GM12878 (cell line): Measurements from ENCODE around the gene HNF4A. TPM values are rescaled to one million over a fixed set of nuclear protein-coding genes. Genes with fewer than 3 reads are reported as not detected.

ENCODE experiments used
- ATAC-seq: fragments of 200-7000 bp; cut with Tn5 transposase; 3 replicates; pipeline ENCODE4 v1.9.1; 2020; ENCODE audit warnings: mild to moderate bottlenecking, moderate library complexity
- BruUV-seq: library from RNA; stranded (reverse); fragments of 400-500 nt; replicated peaks from 2 replicates; lab custom pipeline; 2021; lab: Mats Ljungman, UMichigan
- CTCF ChIA-PET: fragments of 300-600 bp; sonication (Branson Sonifier 250); formaldehyde crosslinking; extraction: SDS; loops from one replicate; lab custom pipeline; 2021; ENCODE audit warnings: inconsistent platforms; lab: Yijun Ruan, JAX
- POLR2A ChIA-PET: fragments of 350-600 bp; formaldehyde crosslinking; extraction: SDS; loops from one replicate; lab custom pipeline; 2021; ENCODE audit warnings: inconsistent platforms; lab: Charles Lee
- RAD21 ChIA-PET: fragments of 300-600 bp; sonication (Branson Sonifier 250); formaldehyde crosslinking; loops from one replicate; lab custom pipeline; 2023; ENCODE audit warnings: antibody characterized with exemption; ENCODE audit not compliant: unreplicated experiment; lab: Charles Lee
- SMC1A ChIA-PET: fragments of 300-600 bp; sonication (Branson Sonifier 250); formaldehyde crosslinking; loops from one replicate; lab custom pipeline; 2023; ENCODE audit not compliant: unreplicated experiment, uncharacterized antibody; lab: Charles Lee
- DNase-seq: peaks from one replicate; pipeline ENCODE4 v3.0.0-alpha.2; 2011; ENCODE audit warnings: low read depth, low spot score
- FAIRE-seq: peaks from 3 replicates; lab custom pipeline; 2011; peaks lifted over from hg19 to GRCh38; lab: Jason Lieb, UNC
- H2AFZ ChIP-seq: 2 replicates; pipeline ENCODE4 v1.6.0; 2011; ENCODE audit warnings: low read depth, low read length, control low read depth; ENCODE audit not compliant: control insufficient read depth
- H3K27ac ChIP-seq: 2 replicates; pipeline ENCODE4 v1.5.1; 2011; ENCODE audit warnings: control low read depth; ENCODE audit not compliant: control insufficient read depth, insufficient read depth
- H3K27me3 ChIP-seq, 2 experiments: replicated peaks in 1 of 2; 2 replicates each; pipeline versions ENCODE4 v1.6.0 to v1.6.1; 2011; ENCODE audit warnings: low read length in 1 of 2; ENCODE audit not compliant: control insufficient read depth in 2 of 2, insufficient read depth in 2 of 2
- H3K36me3 ChIP-seq, 2 experiments: 2 replicates each; pipeline ENCODE4 v1.5.1; 2011; ENCODE audit warnings: low read length in 1 of 2; ENCODE audit not compliant: control insufficient read depth in 2 of 2, insufficient read depth in 2 of 2
- H3K4me1 ChIP-seq: 2 replicates; pipeline ENCODE4 v1.6.1; 2011; ENCODE audit warnings: mild to moderate bottlenecking, low read length, moderate library complexity, mixed read lengths; ENCODE audit not compliant: control insufficient read depth, insufficient read depth
- H3K4me2 ChIP-seq: 2 replicates; pipeline ENCODE4 v1.6.0; 2011; ENCODE audit warnings: control low read depth; ENCODE audit not compliant: control insufficient read depth, insufficient read depth
- H3K4me3 ChIP-seq: fragments of 200-600 bp; sonication (generic); 2 replicates; pipeline ENCODE4 v1.5.1; 2016
- H3K79me2 ChIP-seq: 2 replicates; pipeline ENCODE4 v1.6.0; 2011; ENCODE audit warnings: low read length; ENCODE audit not compliant: control insufficient read depth, insufficient read depth
- H3K9ac ChIP-seq: 2 replicates; pipeline ENCODE4 v1.8.0; 2011; ENCODE audit warnings: low read length, control low read depth, mixed read lengths; ENCODE audit not compliant: control insufficient read depth, insufficient read depth
- H3K9me3 ChIP-seq: replicated peaks from 3 replicates; pipeline ENCODE4 v1.5.1; 2011; ENCODE audit warnings: mild to moderate bottlenecking, low read length; ENCODE audit not compliant: control insufficient read depth, insufficient read depth
- H4K20me1 ChIP-seq: 2 replicates; pipeline ENCODE4 v1.6.0; 2011; ENCODE audit not compliant: control insufficient read depth, insufficient read depth
- CHD4 ChIP-seq: fragments of 200-600 bp; sonication (generic); IDR thresholded peaks from 2 replicates; pipeline ENCODE4 v1.6.1; 2016; ENCODE audit warnings: mild to moderate bottlenecking
- CTCF ChIP-seq, 3 experiments: IDR thresholded peaks in 2 of 3; conservative IDR thresholded peaks in 1 of 3; 2 replicates each; pipeline ENCODE4 v1.5.1; 2011; ENCODE audit warnings: low read depth in 3 of 3, low read length in 3 of 3, mild to moderate bottlenecking in 3 of 3, control low read depth in 2 of 3, moderate library complexity in 2 of 3, inconsistent platforms in 1 of 3, mixed read lengths in 1 of 3; ENCODE audit not compliant: control insufficient read depth in 2 of 3, insufficient read depth in 1 of 3; ENCODE audit errors: extremely low read depth in 1 of 3
- E2F4 ChIP-seq: IDR thresholded peaks from 2 replicates; pipeline ENCODE4 v1.6.1; 2012; ENCODE audit warnings: low read depth, low read length, improper control_type of control experiment
- POLR2A ChIP-seq: IDR thresholded peaks from 2 replicates; pipeline ENCODE4 v1.6.1; 2011; ENCODE audit warnings: low read depth, mild to moderate bottlenecking, low read length
- SMC3 ChIP-seq: IDR thresholded peaks from 2 replicates; pipeline ENCODE4 v1.6.1; 2011; ENCODE audit warnings: low read length, improper control_type of control experiment, borderline replicate concordance
- WGBS: methylation state at CpG from one replicate; pipeline ENCODE4 v1.1.6; 2016; ENCODE audit warnings: low lambda C conversion rate; ENCODE audit not compliant: insufficient replicate concordance, insufficient coverage; ENCODE audit errors: missing lambda C conversion rate; 5-methylcytosine and 5-hydroxymethylcytosine counted together
- in situ Hi-C: fragments of 300-500 bp; cut with MboI; formaldehyde crosslinking; loops from 9 replicates; pipeline ENCODE4 v1.14.3; 2018; ENCODE audit warnings: mixed read lengths
- intact Hi-C: fragments of 100-400 bp; cut with micrococcal nuclease; formaldehyde crosslinking; loops from one replicate; pipeline ENCODE4 v1.14.2; 2022; ENCODE audit not compliant: unreplicated experiment
- polyA plus RNA-seq, 11 experiments: library from polyadenylated mRNA; depleted of rRNA in 4 of 11; unstranded in 6 of 11; stranded (reverse) in 5 of 11; fragments of >200 nt; fragmentation: Nextera tagmentation in 4 of 11; fragmentation: Illumina TruSeq in 1 of 11; extraction: Ambion mirVana in 4 of 11; extraction: Trizol in 1 of 11; gene quantifications; 1 replicate in 1 of 11; 2 replicates in 10 of 11; pipeline versions ENCODE4 v1.2.1 to v1.2.3, GENCODE V29; 2011 to 2016; ENCODE audit warnings: inconsistent platforms in 2 of 11, missing spikeins in 2 of 11, low read depth in 1 of 11
- total RNA-seq, 4 experiments: library from RNA; depleted of rRNA in 3 of 4; stranded (reverse); fragments of >200 nt in 3 of 4; fragmentation: Illumina TruSeq in 1 of 4; extraction: Trizol in 1 of 4; gene quantifications; 2 replicates each; pipeline versions ENCODE4 v1.2.1 to v1.2.3, GENCODE V29; 2013 to 2021

The HNF4A gene
- total and polyA plus RNA-seq, 10 of the 15 experiments (the other 5 are each of a cell fraction or from before 2014, with no cell fraction given): 0.21 TPM; not detected in 9

GRCh38 chr20:44460795-44461141, 105.3 kb downstream of the HNF4A start (continued):
- TF ChIP-seq CTCF (IDR thresholded peaks at IDR 0.05 in 2 of 3, conservative IDR thresholded peaks at IDR 0.05 in 1 of 3; ENCODE audit: control insufficient read depth in 2 of 3, extremely low read depth in 1 of 3, insufficient read depth in 1 of 3, low read depth in 3 of 3, low read length in 3 of 3) (peak; percentile 24 to 51 (median 40); a peak in 5 of 6 replicates), SMC3 (peak; percentile 62)

- H3K4me3 ChIP-seq: no peak overlapping the region
- H3K4me1 ChIP-seq: no peaks in the 10 kb centered on the region
- BruUV-seq: no TSS peak
- FAIRE-seq (no peak), ATAC-seq (no peak; the same call in 2 of the 3 replicates), DNase-seq (no peak)
- H2AFZ ChIP-seq: no peak overlapping the region
- H4K20me1 ChIP-seq: no peaks in the 10 kb centered on the region
- ChIA-PET SMC1A (interaction anchor here (0.7 to 1.4 kb wide), 5 partner anchors 8 to 244 kb away, joined by 3 to 5 read pairs (median 4); no protein-coding TSS in a partner anchor), RAD21 (no interaction called here), CTCF (interaction anchor here (0.8 to 1.9 kb wide), 13 partner anchors 9 to 248 kb away, joined by 3 to 9 read pairs (median 4); partner anchors contain the start of gene TTPAL), POLR2A (no interaction called here)
- H3K9me3 ChIP-seq: no peaks in the 10 kb centered on the region
- H3K9ac ChIP-seq: no peak overlapping the region
- no peaks in the 10 kb centered on the region for H3K36me3 ChIP-seq
- H3K79me2 ChIP-seq: no peaks in the 10 kb centered on the region
- 41% methylated on average over 6 of the region's 6 CpGs for WGBS
- intact Hi-C loops (loop anchor here (2.0 to 5.0 kb wide), 2 partner anchors 72 to 244 kb away; no protein-coding TSS in a partner anchor), in situ Hi-C loops (no loop called here)
- no peak for TF ChIP-seq CHD4
- no peak for TF ChIP-seq E2F4
- no peak for TF ChIP-seq POLR2A
- no peak overlapping the region for H3K4me2 ChIP-seq
- no peak overlapping the region for H3K27ac ChIP-seq
- no peaks in the 10 kb centered on the region for H3K27me3 ChIP-seq
These were observed 105.8 kb downstream of the HNF4A start for GRCh38 chr20:44461142-44461802.
